KOPT-K1 (cell line): ENCODE measurements around the gene THAP4.

Experiments used
- H3K27ac ChIP-seq: fragments of 200-600 bp; sonication (generic); 2 replicates; pipeline ENCODE4 v1.5.1; 2016; ENCODE audit warnings: antibody characterized with exemption, mild to moderate bottlenecking, low read depth, low read length; ENCODE audit not compliant: poor library complexity, severe bottlenecking
- H3K36me3 ChIP-seq: fragments of 200-600 bp; sonication (generic); 2 replicates; pipeline ENCODE4 v1.5.1; 2017; ENCODE audit warnings: antibody characterized with exemption, mild to moderate bottlenecking, low read length, moderate library complexity; ENCODE audit not compliant: insufficient read depth
- H3K9me3 ChIP-seq: fragments of 200-600 bp; sonication (generic); 2 replicates; pipeline ENCODE4 v1.5.1; 2017; ENCODE audit warnings: antibody characterized with exemption, low read length, mild to moderate bottlenecking; ENCODE audit not compliant: insufficient read depth, poor library complexity, severe bottlenecking

THAP4 gene

DNA sequence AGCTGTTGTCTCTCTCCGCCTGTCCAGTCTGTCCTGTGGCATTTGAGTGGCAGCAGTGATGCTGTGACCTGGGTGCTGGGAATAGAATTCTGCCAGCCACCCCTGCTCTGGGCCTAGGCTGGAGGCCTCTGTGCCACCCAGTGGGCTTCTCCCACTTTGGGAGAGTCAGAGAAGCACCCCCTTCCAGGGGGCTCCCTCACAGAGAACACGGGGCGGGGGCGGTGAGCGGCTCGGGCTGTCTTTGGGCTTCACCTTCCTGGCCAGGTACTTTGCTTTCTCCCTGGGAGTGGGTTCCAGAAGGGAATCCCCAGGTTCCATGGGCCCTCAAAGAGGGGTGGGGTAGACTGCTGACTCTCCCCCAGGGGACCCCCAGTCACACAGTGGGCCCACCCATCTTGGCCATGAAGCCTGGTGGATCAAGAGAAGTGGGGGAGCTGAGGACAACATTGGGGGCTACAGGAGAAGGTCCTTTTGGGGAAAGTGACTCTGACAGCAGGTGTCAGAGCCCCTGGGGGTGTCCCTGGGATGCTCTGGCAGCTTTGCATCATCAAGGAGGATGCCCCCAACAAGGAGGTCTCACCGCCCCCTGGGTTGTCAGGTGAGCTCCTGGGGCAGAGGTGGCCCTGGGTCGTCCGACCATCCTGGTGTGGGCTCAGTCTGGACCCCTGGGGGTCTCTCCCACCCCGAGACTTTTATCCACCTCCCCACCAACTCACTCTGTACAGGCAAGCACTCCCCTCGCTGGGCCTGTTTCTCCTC is 97.2 kb downstream of the THAP4 start:
- H3K27ac ChIP-seq, result no peak overlapping the region
- no peaks in the 10 kb centered on the region for H3K36me3 ChIP-seq
- no peaks in the 10 kb centered on the region for H3K9me3 ChIP-seq

DNA sequence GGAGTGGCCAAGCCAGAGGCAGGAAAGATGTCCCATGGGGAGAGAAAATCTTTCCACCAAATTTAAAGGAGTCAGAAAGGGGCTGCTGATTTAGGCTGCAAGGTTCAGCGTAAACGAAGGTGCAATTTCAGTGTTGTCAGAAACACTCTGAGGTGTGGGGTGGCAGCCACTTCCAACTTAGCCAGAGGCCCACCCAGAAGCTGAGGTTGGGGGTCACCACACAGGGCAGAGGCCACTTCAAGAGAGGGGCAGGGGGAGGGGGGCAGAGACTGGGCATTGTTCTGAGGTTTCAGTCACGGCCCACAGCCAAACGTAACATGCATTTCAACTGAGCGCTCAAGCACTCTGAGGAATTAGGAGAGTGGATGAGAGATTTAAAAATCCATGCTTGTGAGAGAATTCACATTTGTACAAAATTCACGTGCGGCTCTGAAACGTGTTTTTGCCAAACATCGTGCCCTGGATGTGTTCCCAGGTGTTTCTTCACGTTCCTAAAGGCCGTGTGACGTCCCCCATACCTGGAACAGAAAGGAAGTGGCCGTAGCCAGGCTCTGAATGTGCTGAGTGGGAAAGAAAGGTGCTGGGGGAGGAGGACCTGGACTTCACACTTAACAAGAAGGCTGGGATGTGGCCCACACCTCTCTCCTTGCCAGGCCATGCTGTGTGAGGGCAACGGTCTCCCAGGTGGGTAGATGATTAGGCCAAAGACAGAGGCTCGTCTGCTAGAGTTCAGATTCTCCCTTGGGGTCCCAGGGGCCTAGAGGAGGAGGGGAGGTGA is 97.9 kb downstream of the THAP4 start:
- Histone ChIP-seq H3K9me3 (no peaks in the 10 kb centered on the region), H3K27ac (no peak overlapping the region), H3K36me3 (no peaks in the 10 kb centered on the region)

DNA sequence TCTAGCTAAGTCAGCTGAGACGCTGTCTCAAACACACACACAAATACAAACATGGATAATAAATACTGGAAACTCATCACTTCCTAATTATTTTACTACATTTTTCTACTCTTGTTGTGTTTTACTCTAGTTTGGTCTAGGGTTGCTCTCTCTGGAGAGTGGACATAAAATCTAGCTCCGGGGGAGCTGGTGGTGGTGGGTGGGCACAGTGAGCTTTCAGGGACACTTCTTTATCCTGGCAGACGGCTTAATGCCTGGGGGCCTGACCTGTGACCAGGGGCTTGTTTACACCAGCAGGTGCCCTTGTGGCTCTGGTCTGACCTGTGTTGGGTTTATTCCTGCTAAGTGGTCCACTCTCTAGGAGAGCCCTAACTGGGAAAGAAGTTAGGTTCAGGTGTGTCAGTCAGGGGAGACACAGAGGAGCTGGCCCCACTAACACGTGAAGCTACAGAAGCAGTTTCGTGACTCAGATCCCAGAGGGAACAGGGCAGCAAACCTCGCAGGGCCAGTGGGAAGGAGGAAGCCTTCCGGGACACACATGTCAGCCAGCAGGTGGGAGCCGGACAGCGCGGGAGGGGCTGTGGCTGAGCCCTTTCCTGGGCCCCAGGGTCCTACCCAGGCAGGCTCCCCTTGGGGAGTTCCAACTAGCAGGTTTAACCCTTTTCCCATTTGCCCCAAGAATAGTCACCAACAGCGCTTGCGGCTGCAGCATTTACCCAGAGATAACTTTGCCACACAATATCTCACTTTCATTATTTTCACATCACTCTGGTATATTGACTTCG is 100.9 kb downstream of the THAP4 start:
- Histone ChIP-seq H3K27ac (no peak overlapping the region), H3K36me3 (no peaks in the 10 kb centered on the region), H3K9me3 (no peaks in the 10 kb centered on the region)

DNA sequence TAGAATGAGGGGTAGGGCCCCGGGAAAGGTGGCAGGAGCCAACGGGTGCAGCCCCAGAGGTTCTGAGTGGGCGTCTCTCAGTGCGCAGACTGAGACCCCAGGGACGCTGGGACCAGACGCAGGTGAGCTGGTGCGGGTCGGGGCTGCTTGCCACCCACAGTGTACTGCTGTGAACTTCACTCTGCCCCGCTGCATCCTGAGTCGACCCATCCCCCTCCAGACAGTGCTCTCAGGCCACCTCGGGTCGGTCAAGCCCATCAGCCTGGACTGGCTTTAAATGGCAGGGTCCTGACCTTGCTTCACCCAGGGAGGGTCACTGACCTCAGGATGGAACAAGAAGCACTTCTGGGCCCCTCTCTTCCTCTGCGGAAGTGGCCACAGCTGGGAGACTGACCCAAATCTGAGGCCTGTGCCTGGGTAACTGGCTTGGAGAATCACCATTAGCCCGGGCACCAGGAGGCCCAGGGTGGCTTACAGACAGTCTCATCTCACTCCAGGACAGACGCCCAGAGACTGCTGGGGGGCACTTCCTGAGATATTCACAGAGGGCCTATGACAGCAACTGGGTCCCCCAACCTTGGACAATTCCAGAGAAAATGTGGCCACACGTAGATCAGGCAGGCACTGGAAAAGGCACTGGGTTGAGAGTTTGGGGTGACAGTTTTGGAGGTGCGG is 102.1 kb downstream of the THAP4 start:
- H3K9me3 ChIP-seq, result no peaks in the 10 kb centered on the region
- H3K27ac ChIP-seq, result no peak overlapping the region
- no peaks in the 10 kb centered on the region for H3K36me3 ChIP-seq
